Endothelial cell of umbilical vein (primary cell): ENCODE data around the gene OXA1L. TPM values are rescaled to one million over a fixed set of nuclear protein-coding genes. Genes with fewer than 3 reads are reported as not detected.

Experiments used
- BruUV-seq: library from RNA; stranded (reverse); fragments of 400-500 nt; replicated peaks from 2 replicates; lab custom pipeline; 2021; lab: Mats Ljungman, UMichigan
- CTCF ChIA-PET: fragments of 300-600, 350-600 bp; sonication (Branson Sonifier 250); formaldehyde crosslinking; loops from one replicate; lab custom pipeline; 2021; ENCODE audit warnings: antibody characterized with exemption, inconsistent platforms; lab: Charles Lee
- POLR2A ChIA-PET: fragments of 300-600, 350-600 bp; sonication (Branson Sonifier 250); formaldehyde crosslinking; loops from one replicate; lab custom pipeline; 2021; ENCODE audit warnings: antibody characterized with exemption, inconsistent platforms; lab: Charles Lee
- DNase-seq: peaks from one replicate; pipeline ENCODE4 v3.0.0-alpha.2; 2011; ENCODE audit warnings: low read depth, low spot score
- FAIRE-seq: peaks from 2 replicates; lab custom pipeline; 2011; peaks lifted over from hg19 to GRCh38; lab: Jason Lieb, UNC
- H2AFZ ChIP-seq: 2 replicates; pipeline ENCODE4 v1.6.0; 2012; ENCODE audit warnings: low read depth, low read length, control low read depth, inconsistent platforms
- H3K27ac ChIP-seq: 2 replicates; pipeline ENCODE4 v1.5.1; 2011; ENCODE audit warnings: low read depth, mild to moderate bottlenecking, control low read depth, low read length, moderate library complexity; ENCODE audit not compliant: insufficient read depth
- H3K27me3 ChIP-seq, 2 experiments: 2 replicates each; pipeline versions ENCODE4 v1.6.0 to v1.6.1; 2011; ENCODE audit warnings: low read length in 2 of 2, mixed read lengths in 1 of 2; ENCODE audit not compliant: control insufficient read depth in 2 of 2, insufficient read depth in 2 of 2
- H3K36me3 ChIP-seq, 2 experiments: 2 replicates in 1 of 2; 3 replicates in 1 of 2; pipeline ENCODE4 v1.5.1; 2011; ENCODE audit warnings: low read length in 2 of 2, mild to moderate bottlenecking in 1 of 2, moderate library complexity in 1 of 2; ENCODE audit not compliant: control insufficient read depth in 2 of 2, insufficient read depth in 2 of 2; ENCODE audit errors: extremely low read depth in 1 of 2
- H3K4me1 ChIP-seq: 3 replicates; pipeline ENCODE4 v1.5.1; 2011; ENCODE audit warnings: mild to moderate bottlenecking, low read length; ENCODE audit not compliant: control insufficient read depth, insufficient read depth; ENCODE audit errors: extremely low read depth
- H3K4me2 ChIP-seq: 2 replicates; pipeline ENCODE4 v1.6.1; 2011; ENCODE audit warnings: low read length, control low read depth, mixed read lengths; ENCODE audit not compliant: insufficient read depth
- H3K4me3 ChIP-seq, 3 experiments: fragments of 200-600 bp in 1 of 3; sonication (generic), shearing (Covaris generic) in 1 of 3; replicated peaks in 1 of 3; 2 replicates each; pipeline ENCODE4 v1.5.1; 2011 to 2016; ENCODE audit warnings: control low read depth in 3 of 3, low read length in 3 of 3, mild to moderate bottlenecking in 2 of 3, inconsistent platforms in 1 of 3, low read depth in 1 of 3, moderate library complexity in 1 of 3; ENCODE audit not compliant: insufficient read depth in 1 of 3
- H3K79me2 ChIP-seq: 2 replicates; pipeline ENCODE4 v1.6.0; 2012; ENCODE audit warnings: low read length, inconsistent platforms; ENCODE audit not compliant: control insufficient read depth, insufficient read depth
- H3K9ac ChIP-seq: replicated peaks from 2 replicates; pipeline ENCODE3; 2011; ENCODE audit warnings: low read length, control low read depth; ENCODE audit not compliant: insufficient read depth; ENCODE audit errors: extremely low read depth
- H3K9me1 ChIP-seq: replicated peaks from 3 replicates; pipeline ENCODE4 v1.6.0; 2011; ENCODE audit warnings: mild to moderate bottlenecking, low read length; ENCODE audit not compliant: control insufficient read depth, insufficient read depth; ENCODE audit errors: extremely low read depth
- H3K9me3 ChIP-seq: replicated peaks from 2 replicates; pipeline ENCODE4 v1.5.1; 2012; ENCODE audit warnings: low read length, inconsistent platforms; ENCODE audit not compliant: control insufficient read depth, insufficient read depth
- H4K20me1 ChIP-seq: replicated peaks from 2 replicates; pipeline ENCODE3; 2011; ENCODE audit warnings: mild to moderate bottlenecking, low read length; ENCODE audit not compliant: control insufficient read depth, insufficient read depth; ENCODE audit errors: extremely low read depth
- CTCF ChIP-seq, 2 donors: IDR thresholded peaks; 1 replicate in 1 of 2; 2 replicates in 1 of 2; pipeline ENCODE4 v1.5.1; 2011; ENCODE audit warnings: low read length in 2 of 2, mild to moderate bottlenecking in 2 of 2, moderate library complexity in 2 of 2, control low read depth in 1 of 2, inconsistent platforms in 1 of 2, low read depth in 1 of 2; ENCODE audit not compliant: insufficient read depth in 1 of 2; ENCODE audit errors: extremely low read depth in 1 of 2
- EZH2 ChIP-seq: IDR thresholded peaks from 2 replicates; pipeline ENCODE4 v1.6.1; 2012; ENCODE audit warnings: borderline replicate concordance, low read depth, mild to moderate bottlenecking, moderate library complexity, low read length, inconsistent platforms; ENCODE audit not compliant: severe bottlenecking
- FOS ChIP-seq: IDR thresholded peaks from 2 replicates; pipeline ENCODE4 v1.6.1; 2011; ENCODE audit warnings: mild to moderate bottlenecking, low read length, moderate library complexity, borderline replicate concordance; ENCODE audit not compliant: insufficient read depth
- GATA2 ChIP-seq: IDR thresholded peaks from 2 replicates; pipeline ENCODE4 v1.7.0; 2011; ENCODE audit warnings: low read depth, mild to moderate bottlenecking, moderate library complexity, mixed read lengths, low read length; ENCODE audit not compliant: insufficient read length, insufficient read depth
- JUN ChIP-seq: IDR thresholded peaks from 2 replicates; pipeline ENCODE4 v1.6.1; 2011; ENCODE audit warnings: borderline replicate concordance, low read depth; ENCODE audit not compliant: insufficient read length, insufficient read depth
- MAX ChIP-seq: IDR thresholded peaks from 2 replicates; pipeline ENCODE4 v1.6.1; 2011; ENCODE audit not compliant: insufficient read depth, insufficient read length
- MYC ChIP-seq: IDR thresholded peaks from one replicate; pipeline ENCODE4 v1.6.1; 2011; ENCODE audit warnings: mild to moderate bottlenecking, low read depth, low read length
- POLR2A ChIP-seq: IDR thresholded peaks from 2 replicates; pipeline ENCODE4 v1.6.1; 2012; ENCODE audit warnings: low read depth, mild to moderate bottlenecking, control low read depth, low read length
- POLR2AphosphoS5 ChIP-seq: IDR thresholded peaks from 2 replicates; pipeline ENCODE4 v1.6.1; 2012; ENCODE audit warnings: low read depth, mild to moderate bottlenecking, control low read depth, low read length, moderate library complexity; ENCODE audit not compliant: insufficient read depth
- dilution Hi-C: fragments of 300-500 bp; cut with MboI; formaldehyde crosslinking; loops from one replicate; pipeline ENCODE4 v1.15.0; 2019; ENCODE audit warnings: low sequenced_read_pairs; ENCODE audit not compliant: extremely low pct_ligation_motif_present
- intact Hi-C: fragments of 100-400 bp; cut with micrococcal nuclease; formaldehyde crosslinking; loops from one replicate; pipeline ENCODE4 v1.10.0; 2022
- polyA plus RNA-seq, 4 experiments: library from polyadenylated mRNA; depleted of rRNA in 3 of 4; stranded (reverse) in 3 of 4; unstranded in 1 of 4; fragments of >200 nt; gene quantifications; 2 replicates each; pipeline versions ENCODE4 v1.2.1 to v1.2.3, GENCODE V29; 2011 to 2012; ENCODE audit warnings: missing spikeins in 1 of 4
- total RNA-seq: library from RNA; stranded (reverse); gene quantifications from 2 replicates; pipeline ENCODE4 v1.2.3, GENCODE V29; 2021

The OXA1L gene
- total and polyA plus RNA-seq, 2 donors (not counting 3 experiments of a cell fraction or from before 2014, with no cell fraction given): 212 to 294 TPM

- Histone ChIP-seq H3K36me3 (peaks cover 0 to 5% of the 10 kb centered on the region in 2 experiments), H3K4me3 (no peak overlapping the region), H3K4me2 (no peak overlapping the region), H3K27ac (no peak overlapping the region), H3K79me2 (no peaks in the 10 kb centered on the region), H3K27me3 (no peaks in the 10 kb centered on the region), H4K20me1 (no peaks in the 10 kb centered on the region), H3K4me1 (peaks cover 11% of the 10 kb centered on the region), H3K9ac (no peak overlapping the region), H3K9me3 (no peaks in the 10 kb centered on the region), H2AFZ (no peak overlapping the region), H3K9me1 (no peaks in the 10 kb centered on the region)
- TF ChIP-seq POLR2AphosphoS5 (no peak), MAX (no peak), MYC (no peak), FOS (no peak), EZH2 (no peak), JUN (no peak), CTCF (IDR thresholded peaks at IDR 0.05; ENCODE audit: extremely low read depth in 1 of 2, insufficient read depth in 1 of 2, low read depth in 1 of 2, low read length in 2 of 2) (no peak), POLR2A (no peak), GATA2 (no peak)
- dilution Hi-C loops: no loop called here
- no peak for DNase-seq
- ChIA-PET CTCF (interaction anchor here (1.1 to 7.7 kb wide), 2 partner anchors 155 to 160 kb away, joined by 3 to 77 read pairs; no protein-coding TSS in a partner anchor), POLR2A (no interaction called here)
- FAIRE-seq: no peak
- no TSS peak for BruUV-seq
- intact Hi-C loops: no loop called here
Measured at GRCh38 chr14:22813145-22813544, 46.7 kb downstream of the OXA1L start.
